Rectal smooth muscle tissue (tissue), 1 donor: Measurements from ENCODE around the gene SDHAF4.
"Not testable (repeated sequence)": the region's sequence is repeated elsewhere in the genome, so short reads cannot be mapped to it uniquely, and the experiment has no call there.

Experiments
- H3K27ac ChIP-seq: one replicate; pipeline ENCODE4 v1.7.0; 2013; ENCODE audit warnings: low read depth, low read length, inconsistent platforms
- H3K27me3 ChIP-seq: one replicate; pipeline ENCODE4 v1.7.0; 2013; ENCODE audit warnings: low read length; ENCODE audit not compliant: control insufficient read depth, insufficient read depth
- H3K36me3 ChIP-seq: one replicate; pipeline ENCODE4 v1.7.0; 2013; ENCODE audit warnings: low read length; ENCODE audit not compliant: control insufficient read depth, insufficient read depth
- H3K4me1 ChIP-seq: one replicate; pipeline ENCODE4 v1.7.0; 2013; ENCODE audit warnings: low read length; ENCODE audit not compliant: control insufficient read depth, insufficient read depth
- H3K4me3 ChIP-seq: one replicate; pipeline ENCODE4 v1.7.0; 2013; ENCODE audit warnings: low read length
- H3K9ac ChIP-seq: one replicate; pipeline ENCODE4 v1.7.0; 2013; ENCODE audit warnings: low read length

Gene SDHAF4

GRCh38 chr6:70604254-70604653, 37.5 kb downstream of the SDHAF4 start:
- Histone ChIP-seq H3K27me3 (no peaks in the 10 kb centered on the region), H3K27ac (no peak overlapping the region), H3K4me1 (no peaks in the 10 kb centered on the region), H3K36me3 (no peaks in the 10 kb centered on the region), H3K4me3 (no peak overlapping the region), H3K9ac (no peak overlapping the region)

- not testable (repeated sequence) for H3K9ac ChIP-seq, H3K27ac ChIP-seq, H3K36me3 ChIP-seq, H3K27me3 ChIP-seq, H3K4me3 ChIP-seq, H3K4me1 ChIP-seq
These were observed 40.6 kb downstream of the SDHAF4 start for GRCh38 chr6:70607371-70607770.

GRCh38 chr6:70609181-70609580, 42.5 kb downstream of the SDHAF4 start:
- H3K4me3 ChIP-seq, H3K9ac ChIP-seq, H3K36me3 ChIP-seq, H3K27me3 ChIP-seq, H3K27ac ChIP-seq, H3K4me1 ChIP-seq: not testable (repeated sequence)

- H3K9ac ChIP-seq, result no peak overlapping the region
- H3K36me3 ChIP-seq, result no peaks in the 10 kb centered on the region
- H3K4me1 ChIP-seq, result no peaks in the 10 kb centered on the region
- peaks cover 2% of the 10 kb centered on the region for H3K27me3 ChIP-seq
- no peak overlapping the region for H3K27ac ChIP-seq
- H3K4me3 ChIP-seq, result no peak overlapping the region
These were observed 50.1 kb downstream of the SDHAF4 start for GRCh38 chr6:70616728-70617260.

GRCh38 chr6:70620746-70621145, 54.0 kb downstream of the SDHAF4 start:
- H3K4me3 ChIP-seq, result no peak overlapping the region

GRCh38 chr6:70622461-70622860, 55.7 kb downstream of the SDHAF4 start:
- Histone ChIP-seq H3K27me3 (no peaks in the 10 kb centered on the region), H3K4me1 (no peaks in the 10 kb centered on the region), H3K36me3 (no peaks in the 10 kb centered on the region), H3K27ac (no peak overlapping the region), H3K4me3 (no peak overlapping the region), H3K9ac (no peak overlapping the region)

More at GRCh38 chr6:70620746-70621145, 54.0 kb downstream of the SDHAF4 start:
- Histone ChIP-seq H3K9ac (no peak overlapping the region), H3K4me1 (no peaks in the 10 kb centered on the region), H3K27me3 (no peaks in the 10 kb centered on the region), H3K36me3 (no peaks in the 10 kb centered on the region), H3K27ac (no peak overlapping the region)

GRCh38 chr6:70625436-70625835, 58.7 kb downstream of the SDHAF4 start:
- no peaks in the 10 kb centered on the region for H3K27me3 ChIP-seq
- H3K27ac ChIP-seq, result no peak overlapping the region
- H3K4me3 ChIP-seq, result no peak overlapping the region
- no peaks in the 10 kb centered on the region for H3K36me3 ChIP-seq
- H3K9ac ChIP-seq, result no peak overlapping the region
- no peaks in the 10 kb centered on the region for H3K4me1 ChIP-seq

GRCh38 chr6:70627500-70628254, 60.9 kb downstream of the SDHAF4 start:
- H3K4me3 ChIP-seq, result no peak overlapping the region
- H3K27me3 ChIP-seq, result no peaks in the 10 kb centered on the region
- H3K27ac ChIP-seq, result no peak overlapping the region
- no peak overlapping the region for H3K9ac ChIP-seq
- H3K4me1 ChIP-seq, result no peaks in the 10 kb centered on the region
- no peaks in the 10 kb centered on the region for H3K36me3 ChIP-seq

GRCh38 chr6:70629929-70630328, 63.2 kb downstream of the SDHAF4 start:
- Histone ChIP-seq H3K27me3 (no peaks in the 10 kb centered on the region), H3K36me3 (no peaks in the 10 kb centered on the region), H3K27ac (no peak overlapping the region), H3K4me3 (no peak overlapping the region), H3K4me1 (no peaks in the 10 kb centered on the region), H3K9ac (no peak overlapping the region)

GRCh38 chr6:70633870-70634269, 67.1 kb downstream of the SDHAF4 start:
- Histone ChIP-seq H3K4me1 (no peaks in the 10 kb centered on the region), H3K27ac (no peak overlapping the region), H3K9ac (no peak overlapping the region), H3K27me3 (no peaks in the 10 kb centered on the region), H3K36me3 (no peaks in the 10 kb centered on the region), H3K4me3 (no peak overlapping the region)

GRCh38 chr6:70636596-70636995, 69.9 kb downstream of the SDHAF4 start:
- Histone ChIP-seq H3K4me3 (no peak overlapping the region), H3K27me3 (no peaks in the 10 kb centered on the region), H3K36me3 (no peaks in the 10 kb centered on the region), H3K9ac (no peak overlapping the region), H3K4me1 (no peaks in the 10 kb centered on the region), H3K27ac (no peak overlapping the region)

GRCh38 chr6:70638468-70638867, 71.7 kb downstream of the SDHAF4 start:
- Histone ChIP-seq H3K9ac (no peak overlapping the region), H3K27ac (no peak overlapping the region), H3K4me3 (no peak overlapping the region), H3K36me3 (no peaks in the 10 kb centered on the region), H3K4me1 (no peaks in the 10 kb centered on the region), H3K27me3 (no peaks in the 10 kb centered on the region)
